ENCODE measurements around the gene SEC63.
"Not testable (repeated sequence)": the region's sequence is repeated elsewhere in the genome, so short reads cannot be mapped to it uniquely, and the experiment has no call there.

SEC63 gene

DNA sequence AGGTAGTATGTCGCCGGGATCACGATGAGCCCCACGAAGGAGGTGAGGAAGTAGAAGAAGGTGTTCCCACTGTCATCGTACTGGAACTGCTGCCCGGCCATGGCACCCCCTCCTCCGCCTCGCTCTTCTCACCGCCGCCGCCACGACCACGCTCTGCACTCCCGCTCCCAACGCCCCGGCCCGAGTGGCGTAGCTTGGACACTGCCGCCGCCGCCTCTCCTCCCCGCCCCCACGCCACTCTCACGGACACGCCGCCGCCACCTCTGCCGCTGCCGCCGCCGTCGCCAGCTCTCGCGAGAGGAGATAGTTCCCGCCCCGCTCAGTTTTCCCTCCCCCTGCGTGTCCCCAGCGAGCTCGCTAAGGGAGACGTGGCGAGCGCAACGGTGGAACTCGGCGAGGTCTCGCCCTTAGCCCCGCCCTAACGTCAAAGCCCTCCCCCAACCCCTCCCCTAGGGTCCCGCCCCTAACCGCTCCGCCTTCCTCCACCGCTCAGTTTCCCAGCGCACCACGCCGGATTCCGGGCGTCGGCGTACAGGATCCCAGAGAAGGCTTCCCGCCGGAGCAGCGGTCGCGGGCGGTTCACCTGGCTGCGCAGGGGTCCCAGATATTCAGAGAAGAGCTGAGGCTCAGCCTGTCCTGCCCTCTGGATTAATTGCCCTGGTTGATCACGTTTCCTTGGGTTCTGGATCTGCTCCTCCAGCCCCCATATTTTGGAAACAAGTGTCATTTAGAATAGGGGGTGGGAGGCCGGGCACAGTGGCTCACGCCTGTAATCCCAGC, at the start of gene SEC63:
Gene SEC63 (minus strand): TSS at position 300 of the 780 bp plus-strand sequence. CDS start 199 bp downstream, at position 101.
- DNase-seq: peak; percentile 96

GRCh38 chr6:108005961-108006360, 48.0 kb upstream of the SEC63 start:
- no peak for DNase-seq

DNA sequence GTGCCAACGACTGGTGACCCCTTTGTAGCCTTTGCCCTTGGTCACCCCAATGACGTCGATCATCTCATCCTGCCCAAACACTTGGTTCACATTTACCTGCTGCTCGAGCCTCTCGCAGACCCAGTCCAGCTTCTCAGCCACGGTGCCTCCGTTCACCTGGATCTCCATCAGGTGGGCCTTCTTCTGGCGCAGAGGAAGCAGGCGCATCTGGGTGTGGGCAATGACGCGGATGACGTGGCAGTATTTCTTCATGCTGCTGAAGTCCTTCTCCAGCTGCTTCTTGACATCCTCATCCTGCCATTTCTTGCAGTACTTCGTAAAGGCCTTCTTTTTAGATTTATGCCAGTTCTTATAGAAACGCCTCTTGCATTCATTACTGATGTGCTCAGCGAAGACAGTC, 46.9 kb upstream of the SEC63 start:
- DNase-seq: no peak

GRCh38 chr6:108002365-108003221, 44.6 kb upstream of the SEC63 start:
- no peak for DNase-seq

DNA sequence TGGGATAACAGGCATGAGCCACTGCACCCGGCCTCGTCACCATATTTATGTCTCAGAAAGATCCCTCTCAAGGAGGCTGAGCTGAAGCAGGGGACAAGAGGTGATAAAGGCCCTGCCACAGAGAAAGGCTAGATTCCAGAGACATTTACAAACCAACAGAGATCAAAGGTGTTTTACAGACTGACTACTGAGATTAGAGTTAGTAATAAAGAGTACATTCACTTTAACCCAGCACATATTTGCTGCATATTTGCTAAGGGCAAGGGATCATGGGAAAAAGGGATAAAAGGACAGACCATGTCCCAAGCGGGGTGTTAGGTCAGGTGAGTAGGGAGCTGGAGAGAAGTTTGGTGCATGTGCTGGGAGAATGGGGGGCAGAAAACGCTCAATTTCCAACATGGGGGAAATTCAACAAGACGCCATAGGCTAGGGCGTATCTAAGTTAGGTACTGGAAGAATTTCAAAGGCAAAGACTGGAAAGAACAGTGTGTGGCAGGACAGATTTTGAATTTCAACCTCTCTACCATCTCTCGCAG, 43.8 kb upstream of the SEC63 start:
- DNase-seq: no peak

GRCh38 chr6:108000259-108000658, 42.3 kb upstream of the SEC63 start:
- not testable (repeated sequence) for DNase-seq

GRCh38 chr6:107999341-107999740, 41.3 kb upstream of the SEC63 start:
- DNase-seq: no peak

DNA sequence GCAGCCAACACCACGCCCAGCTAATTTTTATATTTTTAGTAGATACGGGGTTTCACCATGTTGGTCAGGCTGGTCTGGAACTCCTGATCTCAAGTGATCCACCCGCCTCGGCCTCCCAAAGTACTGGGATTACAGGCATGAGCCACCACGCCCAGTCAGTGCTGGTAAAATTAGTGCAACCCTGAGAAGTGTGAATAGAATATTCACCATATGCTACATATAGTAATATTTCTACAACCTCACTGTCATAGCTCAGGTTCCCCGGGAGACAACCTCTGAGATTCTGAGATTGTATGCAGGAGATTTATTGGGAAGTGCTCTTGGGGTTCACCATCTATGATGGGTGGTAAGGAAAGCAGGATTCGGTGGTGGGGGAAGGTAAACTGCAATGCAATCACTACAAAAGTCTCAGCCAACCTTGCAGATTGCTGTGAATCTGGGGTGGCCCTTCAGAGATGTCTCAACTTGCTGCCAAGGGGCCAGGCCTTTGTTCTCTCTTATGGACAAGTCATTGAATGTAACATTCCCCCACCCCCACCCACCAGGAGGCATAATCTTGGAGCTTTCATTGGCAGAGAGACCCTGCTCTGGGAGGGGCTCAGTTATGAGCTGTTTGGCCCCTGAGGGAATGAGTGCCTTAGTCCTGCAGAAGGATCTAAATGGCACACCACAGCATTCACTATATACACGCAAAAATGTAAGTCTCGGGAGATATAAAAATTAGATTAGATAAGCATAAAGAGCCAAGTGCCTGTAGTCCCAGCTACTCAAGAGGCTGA, 34.0 kb upstream of the SEC63 start:
- DNase-seq: no peak

- no peak for DNase-seq
Measured at GRCh38 chr6:107991061-107991460, 33.1 kb upstream of the SEC63 start.

- DNase-seq: not testable (repeated sequence)
Measured at GRCh38 chr6:107990587-107990986, 32.6 kb upstream of the SEC63 start.

DNA sequence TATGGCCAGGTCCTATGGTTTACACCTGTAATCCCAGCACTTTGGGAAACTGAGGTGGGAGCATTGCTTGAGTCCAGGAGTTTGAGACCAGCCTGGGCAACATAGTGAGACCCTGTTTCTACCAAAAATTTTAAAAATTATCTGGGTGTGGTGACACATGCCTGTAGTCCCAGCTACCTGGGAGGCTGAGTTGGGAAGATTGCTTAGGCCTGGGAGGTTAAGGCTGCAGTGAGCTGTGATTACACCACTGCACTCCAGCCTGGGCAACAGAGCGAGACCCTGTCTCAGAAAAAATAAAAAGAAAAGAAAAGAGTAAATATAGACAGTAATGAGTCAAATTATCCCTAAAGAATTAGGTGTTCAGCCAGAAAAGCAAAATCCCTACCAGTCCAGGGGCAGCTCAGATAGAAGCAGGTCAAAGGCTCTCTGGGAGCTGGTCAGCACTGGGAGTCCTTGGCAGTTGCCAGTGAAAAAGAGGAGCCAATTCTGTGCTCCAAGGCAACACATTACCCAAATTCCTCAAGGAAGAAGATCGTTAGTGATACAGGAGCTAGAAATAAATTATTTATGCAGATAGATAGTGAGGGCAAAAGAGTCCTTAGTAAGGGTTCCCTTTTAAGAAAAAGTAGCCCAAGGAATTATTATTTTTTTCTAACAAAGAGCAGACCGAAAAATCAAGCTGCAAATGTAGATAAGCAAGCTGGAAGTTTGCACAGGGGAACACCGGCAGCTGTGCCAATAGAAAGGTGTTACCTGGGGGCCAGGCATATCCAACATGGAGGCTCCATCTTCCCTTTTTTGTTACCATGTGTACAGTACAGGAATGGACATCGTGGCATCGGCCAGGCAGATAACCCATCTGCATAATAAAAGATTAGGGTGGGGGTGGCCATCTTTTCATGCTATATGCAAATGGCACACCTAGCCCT, 31.4 kb upstream of the SEC63 start:
- no peak for DNase-seq

DNA sequence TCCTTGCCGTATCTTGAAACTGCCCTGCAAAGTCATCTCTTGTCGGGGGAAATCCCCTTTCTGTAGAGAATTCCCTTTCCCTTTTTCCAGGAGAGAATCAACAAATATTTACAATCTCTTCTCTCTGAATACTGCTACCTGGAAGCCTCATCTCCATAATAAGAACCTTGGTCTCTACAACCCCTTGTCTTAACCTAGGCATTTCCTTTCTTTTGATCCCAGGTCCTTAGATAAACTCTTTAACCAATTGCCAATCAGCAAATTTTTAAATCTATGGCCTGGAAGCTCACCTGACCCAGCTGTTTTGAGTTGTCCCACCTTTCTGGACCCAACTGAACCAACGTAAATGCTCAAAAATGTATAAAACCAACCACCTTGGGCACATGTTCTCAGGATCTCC, 30.6 kb upstream of the SEC63 start:
- DNase-seq: no peak

DNA sequence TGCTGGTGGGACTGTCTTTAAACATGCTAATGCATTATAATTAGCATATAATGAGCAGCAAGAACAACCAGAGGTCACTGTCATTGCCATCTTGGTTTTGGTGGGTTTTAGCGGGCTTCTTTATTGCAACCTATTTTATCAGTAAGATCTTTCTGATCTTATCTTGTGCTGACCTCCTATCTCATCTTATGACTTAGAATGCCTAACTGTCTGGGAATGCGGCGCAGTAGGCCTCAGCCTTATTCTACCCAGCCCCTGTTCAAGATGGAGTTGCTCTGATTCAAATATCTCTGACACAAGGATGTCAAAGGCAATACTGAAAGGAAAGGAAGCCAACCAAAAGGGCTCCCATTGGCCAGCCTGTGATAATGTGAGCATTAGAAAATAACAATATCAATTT, 29.8 kb upstream of the SEC63 start:
- no peak for DNase-seq

- DNase-seq: no peak
Measured at GRCh38 chr6:107985701-107986100, 27.7 kb upstream of the SEC63 start.

DNA sequence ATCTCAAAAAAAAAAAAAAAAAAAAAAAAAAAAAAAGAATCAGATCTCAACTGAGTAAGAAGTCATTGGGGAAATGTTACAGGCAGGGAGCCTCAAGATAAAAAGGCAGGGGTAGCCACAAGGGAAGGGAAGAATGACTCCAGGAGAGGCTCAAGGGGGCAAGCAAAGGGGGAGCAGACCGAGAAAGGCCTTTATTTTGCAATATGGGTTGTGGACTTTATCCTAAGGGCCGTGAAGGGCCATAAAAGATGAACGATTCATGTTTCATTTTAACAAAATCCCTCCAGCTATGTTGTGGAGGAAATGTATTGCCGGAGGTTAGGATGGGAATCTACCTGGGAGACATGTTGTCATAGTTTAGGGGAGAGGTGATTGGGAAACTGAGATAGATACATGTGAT, 25.8 kb upstream of the SEC63 start:
- no peak for DNase-seq

DNA sequence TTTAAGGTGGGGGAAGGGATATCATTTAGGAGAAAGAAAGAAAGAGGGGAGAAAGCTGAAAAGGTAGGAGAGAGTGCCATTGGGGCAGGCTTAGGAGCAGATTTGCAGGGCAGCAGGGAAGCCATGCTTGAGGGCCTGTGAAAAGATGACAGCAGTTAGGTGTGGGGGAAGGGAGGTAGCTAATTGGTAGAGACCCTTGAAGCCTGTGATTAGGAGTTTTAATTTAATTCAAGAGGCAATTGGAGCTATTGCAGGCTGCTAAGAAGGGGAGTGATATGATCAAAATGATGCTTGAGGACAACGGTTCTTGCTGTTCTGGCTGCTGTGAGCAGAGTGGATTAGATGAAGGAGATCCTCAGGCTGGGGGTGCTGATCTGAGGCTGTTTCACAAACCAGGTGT, 24.5 kb upstream of the SEC63 start:
- DNase-seq: no peak

DNA sequence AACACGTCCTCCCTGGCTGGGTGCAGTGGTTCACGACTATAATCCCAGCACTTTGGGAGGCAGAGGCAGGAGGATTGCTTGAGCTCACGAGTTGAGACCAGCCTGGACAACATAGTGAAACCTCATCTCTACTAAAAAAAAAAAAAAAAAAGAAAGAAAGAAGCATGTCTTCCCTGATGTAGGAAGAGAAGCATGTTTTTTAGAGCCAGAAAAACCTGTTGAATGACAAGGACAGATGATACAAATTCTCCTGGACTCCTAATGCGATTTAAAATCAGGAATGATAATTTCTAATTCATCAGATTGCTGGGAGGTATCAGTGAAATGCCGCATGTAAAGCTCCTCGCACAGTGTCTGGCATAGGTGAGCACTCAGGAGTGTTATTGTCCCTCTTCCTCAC, 23.7 kb upstream of the SEC63 start:
- no peak for DNase-seq

DNA sequence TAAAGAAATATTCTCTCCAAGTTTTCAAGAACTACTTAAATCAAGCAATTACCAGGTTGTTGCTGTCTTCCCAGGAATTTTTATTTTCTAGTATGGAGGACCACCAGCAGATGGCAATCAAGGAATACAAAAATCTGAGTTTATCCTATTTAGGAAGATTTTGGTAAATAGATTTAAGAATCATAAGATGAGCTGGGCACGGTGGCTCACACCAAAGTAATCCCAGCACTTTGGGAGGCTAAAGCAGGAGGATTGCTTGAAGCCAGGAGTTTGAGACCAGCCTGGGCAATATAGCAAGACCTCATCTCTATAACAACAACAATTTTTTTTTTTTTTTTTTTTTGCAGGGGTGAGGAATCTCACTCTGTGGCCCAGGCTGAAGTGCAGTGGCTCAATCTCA, 19.3 kb upstream of the SEC63 start:
- DNase-seq: no peak

GRCh38 chr6:107976155-107976783, 18.3 kb upstream of the SEC63 start:
- DNase-seq: no peak

DNA sequence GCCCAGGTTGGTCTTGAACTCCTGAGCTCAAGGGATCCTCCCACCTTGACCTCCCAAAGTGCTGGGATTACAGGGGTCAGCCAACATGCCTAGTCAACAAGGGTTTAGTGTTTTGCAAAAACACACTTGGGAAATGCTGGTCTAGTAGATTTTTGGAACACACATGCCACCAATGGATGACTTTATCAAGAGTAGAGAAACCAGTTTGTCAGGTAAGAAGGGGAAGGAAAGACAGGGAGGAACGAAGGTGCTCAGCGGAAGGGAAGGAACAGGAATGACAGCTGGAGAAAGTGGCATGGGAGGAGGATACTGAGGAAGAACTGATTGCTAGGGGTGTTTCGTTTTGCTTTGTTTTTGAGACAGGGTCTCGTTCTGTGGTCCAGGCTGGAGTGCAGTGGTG, 15.6 kb upstream of the SEC63 start:
- DNase-seq: no peak

DNA sequence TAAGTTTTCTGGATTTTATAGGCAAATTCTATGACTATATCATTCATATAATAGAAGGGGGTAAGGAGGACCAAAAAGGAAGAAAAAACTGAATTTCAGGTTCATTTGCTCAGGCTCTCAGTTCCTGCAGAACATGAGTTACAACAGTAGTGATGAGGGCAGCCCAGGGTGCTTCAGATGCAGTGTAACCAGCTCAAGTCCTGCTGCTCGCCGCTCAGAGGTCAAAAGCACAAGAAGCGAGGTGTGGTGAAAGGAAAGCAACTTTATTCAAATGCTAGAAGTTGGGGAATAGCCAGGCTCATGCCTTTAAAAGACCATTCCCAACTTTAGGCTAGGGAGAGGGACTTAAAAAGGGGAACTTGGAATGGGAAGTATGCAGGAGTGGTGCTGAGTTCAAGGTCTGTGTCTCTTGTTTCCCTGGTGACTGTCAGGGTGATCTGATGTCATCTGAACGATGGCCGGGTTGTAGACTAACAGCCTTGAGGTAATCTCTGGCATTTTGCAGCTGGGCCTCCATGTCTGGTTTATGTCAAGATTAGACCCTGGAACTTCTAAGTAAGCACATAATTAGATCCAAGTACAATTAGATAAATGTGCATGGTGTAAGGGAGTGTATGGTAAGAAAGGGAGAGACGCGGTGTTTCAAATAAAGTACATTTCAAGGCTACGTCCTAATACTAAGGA, 14.5 kb upstream of the SEC63 start:
- no peak for DNase-seq
